H1 (cell line): ENCODE results near the gene CDKN3. TPM values are rescaled to one million over a fixed set of nuclear protein-coding genes. Genes with fewer than 3 reads are reported as not detected.

Source experiments
- CTCF ChIA-PET: fragments of 300-600 bp; sonication (Branson Sonifier 250); formaldehyde crosslinking; loops from one replicate; lab custom pipeline; 2021; ENCODE audit not compliant: partially characterized antibody; lab: Charles Lee
- POLR2A ChIA-PET: fragments of 300-600 bp; sonication (Branson Sonifier 250); formaldehyde crosslinking; loops from one replicate; lab custom pipeline; 2021; ENCODE audit warnings: inconsistent platforms; ENCODE audit not compliant: partially characterized antibody; lab: Charles Lee
- DNase-seq, 2 experiments: peaks; one replicate each; pipeline versions ENCODE4 v3.0.0 to v3.0.0-alpha.2; 2010 to 2022; ENCODE audit warnings: low spot score in 2 of 2, low read depth in 1 of 2, mixed read lengths in 1 of 2
- FAIRE-seq: peaks from 2 replicates; lab custom pipeline; 2011; peaks lifted over from hg19 to GRCh38; lab: Jason Lieb, UNC
- H2AFZ ChIP-seq: 2 replicates; pipeline ENCODE4 v1.8.1; 2012; ENCODE audit warnings: low read length, inconsistent platforms
- H2AK5ac ChIP-seq: 2 replicates; pipeline ENCODE4 v1.6.1; 2013; ENCODE audit warnings: low read depth, low read length
- H2BK120ac ChIP-seq: replicated peaks from 2 replicates; pipeline ENCODE3; 2013; ENCODE audit warnings: low read depth, low read length, inconsistent platforms
- H2BK12ac ChIP-seq: 2 replicates; pipeline ENCODE4 v1.6.1; 2013; ENCODE audit warnings: low read depth, low read length
- H2BK15ac ChIP-seq: 2 replicates; pipeline ENCODE4 v1.6.1; 2013; ENCODE audit warnings: low read length
- H2BK20ac ChIP-seq: 2 replicates; pipeline ENCODE4 v1.6.1; 2013; ENCODE audit warnings: low read length
- H2BK5ac ChIP-seq: 2 replicates; pipeline ENCODE4 v1.6.1; 2013; ENCODE audit warnings: low read depth, low read length
- H3K14ac ChIP-seq: 2 replicates; pipeline ENCODE4 v1.6.1; 2013; ENCODE audit warnings: inconsistent platforms; ENCODE audit not compliant: insufficient read length
- H3K18ac ChIP-seq: 2 replicates; pipeline ENCODE4 v1.6.1; 2013; ENCODE audit warnings: low read length; ENCODE audit errors: extremely low read depth
- H3K23ac ChIP-seq: 2 replicates; pipeline ENCODE4 v1.6.1; 2013; ENCODE audit warnings: inconsistent platforms; ENCODE audit not compliant: insufficient read length
- H3K23me2 ChIP-seq: 2 replicates; pipeline ENCODE4 v1.6.1; 2013; ENCODE audit warnings: low read depth, low read length
- H3K27ac ChIP-seq: 2 replicates; pipeline ENCODE4 v1.6.1; 2011; ENCODE audit warnings: low read depth, low read length, inconsistent platforms
- H3K27me3 ChIP-seq, 4 experiments: replicated peaks in 1 of 4; 1 replicate in 1 of 4; 2 replicates in 3 of 4; pipeline versions ENCODE4 v1.6.1 to v1.8.1; 2011 to 2013; ENCODE audit warnings: low read length in 3 of 4, mild to moderate bottlenecking in 3 of 4, inconsistent platforms in 2 of 4, mixed read lengths in 2 of 4, moderate library complexity in 1 of 4; ENCODE audit not compliant: control insufficient read depth in 3 of 4, insufficient read depth in 3 of 4; ENCODE audit errors: extremely low read depth in 1 of 4
- H3K36me3 ChIP-seq, 4 experiments: 2 replicates each; pipeline versions ENCODE4 v1.6.1 to v1.8.1; 2011 to 2013; ENCODE audit warnings: mild to moderate bottlenecking in 4 of 4, low read length in 3 of 4, moderate library complexity in 2 of 4, control low read depth in 1 of 4, inconsistent platforms in 1 of 4; ENCODE audit not compliant: insufficient read depth in 4 of 4, control insufficient read depth in 2 of 4
- H3K4ac ChIP-seq: replicated peaks from 2 replicates; pipeline ENCODE3; 2013; ENCODE audit warnings: low read length, low read depth, mixed read lengths, inconsistent platforms; ENCODE audit not compliant: insufficient read length
- H3K4me1 ChIP-seq, 4 experiments: replicated peaks in 1 of 4; 1 replicate in 1 of 4; 2 replicates in 3 of 4; pipeline versions ENCODE4 v1.6.1 to v1.8.1; 2011 to 2013; ENCODE audit warnings: low read length in 3 of 4, inconsistent platforms in 2 of 4, mixed read lengths in 1 of 4; ENCODE audit not compliant: insufficient read depth in 4 of 4, control insufficient read depth in 3 of 4
- H3K4me2 ChIP-seq, 2 experiments: 2 replicates each; pipeline versions ENCODE4 v1.6.1 to v1.8.1; 2011 to 2013; ENCODE audit warnings: low read depth in 2 of 2, low read length in 2 of 2, control low read depth in 1 of 2, inconsistent platforms in 1 of 2, mild to moderate bottlenecking in 1 of 2; ENCODE audit not compliant: insufficient read depth in 1 of 2
- H3K4me3 ChIP-seq, 4 experiments: fragments of 200-600, 300-600 bp in 1 of 4; sonication (generic), shearing (Covaris generic), sonication (Bioruptor Twin) in 1 of 4; 2 replicates each; pipeline versions ENCODE4 v1.5.1 to v1.8.1; 2011 to 2016; ENCODE audit warnings: low read length in 4 of 4, low read depth in 3 of 4, control low read depth in 2 of 4, inconsistent platforms in 2 of 4, mild to moderate bottlenecking in 2 of 4, mixed read lengths in 1 of 4, moderate library complexity in 1 of 4; ENCODE audit not compliant: insufficient read depth in 2 of 4; ENCODE audit errors: extremely low read depth in 1 of 4
- H3K56ac ChIP-seq: replicated peaks from 2 replicates; pipeline ENCODE3; 2013; ENCODE audit warnings: low read depth, mild to moderate bottlenecking, mixed read lengths, low read length, inconsistent platforms; ENCODE audit not compliant: insufficient read length
- H3K79me1 ChIP-seq: 2 replicates; pipeline ENCODE4 v1.6.1; 2013; ENCODE audit warnings: low read depth, low read length, control low read depth
- H3K79me2 ChIP-seq, 2 experiments: 2 replicates each; pipeline versions ENCODE4 v1.6.1 to v1.8.1; 2012 to 2013; ENCODE audit warnings: low read length in 2 of 2, mild to moderate bottlenecking in 2 of 2, inconsistent platforms in 1 of 2; ENCODE audit not compliant: insufficient read depth in 2 of 2, control insufficient read depth in 1 of 2
- H3K9ac ChIP-seq, 4 experiments: replicated peaks in 1 of 4; 1 replicate in 1 of 4; 2 replicates in 3 of 4; pipeline versions ENCODE4 v1.6.1 to v1.8.1; 2011 to 2013; ENCODE audit warnings: low read depth in 3 of 4, low read length in 3 of 4, control low read depth in 2 of 4, mild to moderate bottlenecking in 2 of 4, moderate library complexity in 2 of 4, inconsistent platforms in 1 of 4; ENCODE audit errors: extremely low read depth in 1 of 4
- H3K9me3 ChIP-seq, 2 experiments: 2 replicates each; pipeline versions ENCODE4 v1.6.1 to v1.8.1; 2012 to 2013; ENCODE audit warnings: mild to moderate bottlenecking in 2 of 2, moderate library complexity in 2 of 2, control low read depth in 1 of 2, inconsistent platforms in 1 of 2, low read depth in 1 of 2, low read length in 1 of 2, mixed read lengths in 1 of 2; ENCODE audit not compliant: insufficient read depth in 2 of 2
- H4K20me1 ChIP-seq, 2 experiments: replicated peaks in 1 of 2; 2 replicates each; pipeline versions ENCODE3 to v1.8.1; 2011 to 2013; ENCODE audit warnings: inconsistent platforms in 2 of 2, low read length in 2 of 2, mild to moderate bottlenecking in 1 of 2; ENCODE audit not compliant: insufficient read depth in 2 of 2, control insufficient read depth in 1 of 2
- H4K5ac ChIP-seq: 2 replicates; pipeline ENCODE4 v1.6.1; 2013; ENCODE audit warnings: low read length, low read depth, mixed read lengths, inconsistent platforms; ENCODE audit not compliant: insufficient read length
- H4K8ac ChIP-seq: 2 replicates; pipeline ENCODE4 v1.8.0; 2013; ENCODE audit warnings: mild to moderate bottlenecking, moderate library complexity, low read length, inconsistent platforms; ENCODE audit not compliant: insufficient read depth; ENCODE audit errors: extremely low read depth
- H4K91ac ChIP-seq: replicated peaks from 2 replicates; pipeline ENCODE3; 2013; ENCODE audit warnings: low read length, mixed read lengths, inconsistent platforms; ENCODE audit not compliant: insufficient read length
- CBX5 ChIP-seq: fragments of 300-800, 300-1000 bp; sonication (generic); IDR thresholded peaks from 2 replicates; pipeline ENCODE4 v1.7.1; 2016; ENCODE audit warnings: antibody characterized with exemption, low read length, low read depth
- EGR1 ChIP-seq: IDR thresholded peaks from 2 replicates; pipeline ENCODE4 v1.6.1; 2011; ENCODE audit warnings: low read depth, low read length, borderline replicate concordance
- MAFK ChIP-seq: IDR thresholded peaks from 2 replicates; pipeline ENCODE4 v1.6.1; 2012; ENCODE audit warnings: low read depth, mild to moderate bottlenecking, improper control_type of control experiment, low read length
- PHF8 ChIP-seq: fragments of 200-600 bp; sonication (generic); conservative IDR thresholded peaks from 2 replicates; pipeline ENCODE4 v1.7.1; 2012; ENCODE audit warnings: low read depth, mild to moderate bottlenecking, inconsistent platforms, low read length, moderate library complexity
- SIRT6 ChIP-seq: IDR thresholded peaks from one replicate; pipeline ENCODE4 v1.7.1; 2012; ENCODE audit warnings: low read length, inconsistent platforms
- TBP ChIP-seq: IDR thresholded peaks from 2 replicates; pipeline ENCODE4 v1.6.1; 2011; ENCODE audit warnings: low read depth, low read length, improper control_type of control experiment
- ZNF274 ChIP-seq: IDR thresholded peaks from 2 replicates; pipeline ENCODE4 v1.7.0; 2012; ENCODE audit warnings: low read length, borderline replicate concordance; ENCODE audit errors: extremely low read depth
- WGBS, 2 experiments: shearing (Covaris generic) in 1 of 2; methylation state at CpG; one replicate each; pipeline versions ENCODE4 v1.1.6 to v1.1.7; 2013 to 2015; ENCODE audit warnings: low lambda C conversion rate in 2 of 2, mixed read lengths in 2 of 2, inconsistent platforms in 1 of 2, low coverage in 1 of 2, missing lambda C conversion rate in 1 of 2; ENCODE audit not compliant: insufficient replicate concordance in 2 of 2, insufficient coverage in 1 of 2, insufficient read length in 1 of 2; ENCODE audit errors: extremely low coverage in 1 of 2, missing lambda C conversion rate in 1 of 2; 5-methylcytosine and 5-hydroxymethylcytosine counted together
- polyA plus RNA-seq, 7 experiments: library from polyadenylated mRNA; depleted of rRNA in 3 of 7; stranded (reverse) in 5 of 7; unstranded in 2 of 7; fragments of >200 nt in 5 of 7; fragments of 200-250 nt in 2 of 7; gene quantifications; 1 replicate in 5 of 7; 2 replicates in 1 of 7; 4 replicates in 1 of 7; pipeline versions ENCODE4 v1.2.1 to v1.2.3, GENCODE V29; 2011 to 2013; ENCODE audit warnings: missing spikeins in 2 of 7, mixed read lengths in 2 of 7
- total RNA-seq: library from RNA; stranded (reverse); fragmentation: NEBNext Ultra II Directional; extraction: Animal tissue kit (Norgen Biotek cat#: 25700); gene quantifications from 2 replicates; pipeline ENCODE4 v1.2.1, GENCODE V29; 2021
- TF ChIP-seq, protein P1 (sequence below): IDR thresholded peaks from 2 replicates; pipeline ENCODE4 v1.6.1; 2011; ENCODE audit warnings: low read depth, mild to moderate bottlenecking, low read length; ENCODE audit not compliant: insufficient read depth
- TF ChIP-seq, protein P2 (sequence below), 3 experiments: IDR thresholded peaks; 1 replicate in 2 of 3; 2 replicates in 1 of 3; pipeline versions ENCODE4 v1.5.1 to v1.6.1; 2011; ENCODE audit warnings: low read length in 3 of 3, mild to moderate bottlenecking in 3 of 3, inconsistent platforms in 2 of 3, low read depth in 1 of 3, moderate library complexity in 1 of 3; ENCODE audit not compliant: insufficient read depth in 1 of 3; ENCODE audit errors: control extremely low read depth in 1 of 3
- TF ChIP-seq, protein P3 (sequence below): IDR thresholded peaks from 2 replicates; pipeline ENCODE4 v1.6.1; 2012; ENCODE audit warnings: inconsistent platforms

Gene CDKN3
- total and polyA plus RNA-seq, 2 of the 8 experiments (the other 6 are each of a cell fraction or from before 2014, with no cell fraction given) = 43.5 to 48.3 TPM

DNA sequence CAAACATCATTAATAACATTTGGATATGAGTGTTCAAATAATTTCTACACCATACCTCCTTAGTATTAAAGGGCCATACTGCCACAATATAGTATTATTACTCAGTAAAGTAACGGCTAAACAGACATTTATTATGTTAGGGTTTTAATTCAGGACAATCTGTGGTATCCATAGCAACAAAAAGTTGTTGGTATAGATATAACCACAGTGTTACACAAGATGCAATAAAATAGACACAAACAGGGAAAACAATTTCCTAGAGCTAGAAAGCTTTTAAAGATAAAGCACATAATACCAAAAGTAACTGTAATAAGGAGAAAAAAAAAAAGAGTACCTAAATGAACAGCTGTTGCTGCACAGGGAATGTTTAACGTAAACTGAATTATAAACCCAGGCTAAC is 28.3 kb downstream of the CDKN3 start:
- Histone ChIP-seq H4K20me1 (peaks cover 0 to 5% of the 10 kb centered on the region in 2 experiments), H3K4ac (no peak overlapping the region), H3K4me3 (no peak overlapping the region), H2BK12ac (no peak overlapping the region), H3K79me2 (peaks cover 0 to 5% of the 10 kb centered on the region in 2 experiments; a peak in 1 of 4 replicates), H3K4me2 (no peak overlapping the region), H4K5ac (no peak overlapping the region), H3K56ac (no peak overlapping the region), H3K9ac (no peak overlapping the region; a peak in 2 of 7 replicates), H2BK20ac (no peak overlapping the region), H3K36me3 (peaks cover 6 to 48% (median 25%) of the 10 kb centered on the region in 4 experiments; a peak in 7 of 8 replicates), H3K18ac (no peak overlapping the region), H3K27me3 (no peaks in the 10 kb centered on the region), H4K91ac (no peak overlapping the region), H3K14ac (no peak overlapping the region), H3K27ac (no peak overlapping the region), H3K23me2 (no peaks in the 10 kb centered on the region), H2BK120ac (no peak overlapping the region), H2AK5ac (no peak overlapping the region), H3K4me1 (no peaks in the 10 kb centered on the region), H2BK5ac (no peak overlapping the region), H3K23ac (no peak overlapping the region), H2BK15ac (no peak overlapping the region), H3K79me1 (0 out of 2 replicates have a peak, but pooled peaks cover 2% of the 10 kb centered on the region), H4K8ac (no peak overlapping the region), H3K9me3 (no peaks in the 10 kb centered on the region), H2AFZ (no peak overlapping the region)
- no peak for FAIRE-seq
- WGBS, 2 experiments = 94% methylated on average over 2 of the region's 2 CpGs; no CpG with 5 or more reads in 1 of the 2 experiments
- POLR2A ChIA-PET = interaction anchor here (1.3 to 2.4 kb wide), 2 partner anchors 10 to 28 kb away, joined by 5 to 7 read pairs; partner anchors contain the start of gene CDKN3
- DNase-seq = no peak
- CTCF ChIA-PET = interaction anchor here (0.6 to 3.2 kb wide), 5 partner anchors 10 to 58 kb away, joined by 3 to 12 read pairs (median 7); no protein-coding TSS in a partner anchor
- TF ChIP-seq, protein P1, sequence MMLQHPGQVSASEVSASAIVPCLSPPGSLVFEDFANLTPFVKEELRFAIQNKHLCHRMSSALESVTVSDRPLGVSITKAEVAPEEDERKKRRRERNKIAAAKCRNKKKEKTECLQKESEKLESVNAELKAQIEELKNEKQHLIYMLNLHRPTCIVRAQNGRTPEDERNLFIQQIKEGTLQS = no peak
- TF ChIP-seq PHF8 (no peak), EGR1 (no peak), TBP (no peak), SIRT6 (no peak), ZNF274 (no peak), CBX5 (no peak), MAFK (no peak)
- TF ChIP-seq, protein P2, sequence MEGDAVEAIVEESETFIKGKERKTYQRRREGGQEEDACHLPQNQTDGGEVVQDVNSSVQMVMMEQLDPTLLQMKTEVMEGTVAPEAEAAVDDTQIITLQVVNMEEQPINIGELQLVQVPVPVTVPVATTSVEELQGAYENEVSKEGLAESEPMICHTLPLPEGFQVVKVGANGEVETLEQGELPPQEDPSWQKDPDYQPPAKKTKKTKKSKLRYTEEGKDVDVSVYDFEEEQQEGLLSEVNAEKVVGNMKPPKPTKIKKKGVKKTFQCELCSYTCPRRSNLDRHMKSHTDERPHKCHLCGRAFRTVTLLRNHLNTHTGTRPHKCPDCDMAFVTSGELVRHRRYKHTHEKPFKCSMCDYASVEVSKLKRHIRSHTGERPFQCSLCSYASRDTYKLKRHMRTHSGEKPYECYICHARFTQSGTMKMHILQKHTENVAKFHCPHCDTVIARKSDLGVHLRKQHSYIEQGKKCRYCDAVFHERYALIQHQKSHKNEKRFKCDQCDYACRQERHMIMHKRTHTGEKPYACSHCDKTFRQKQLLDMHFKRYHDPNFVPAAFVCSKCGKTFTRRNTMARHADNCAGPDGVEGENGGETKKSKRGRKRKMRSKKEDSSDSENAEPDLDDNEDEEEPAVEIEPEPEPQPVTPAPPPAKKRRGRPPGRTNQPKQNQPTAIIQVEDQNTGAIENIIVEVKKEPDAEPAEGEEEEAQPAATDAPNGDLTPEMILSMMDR (IDR thresholded peaks at IDR 0.05; ENCODE audit: control extremely low read depth in 1 of 3, insufficient read depth in 1 of 3, low read depth in 1 of 3, low read length in 3 of 3) = no peak
- TF ChIP-seq, protein P3, sequence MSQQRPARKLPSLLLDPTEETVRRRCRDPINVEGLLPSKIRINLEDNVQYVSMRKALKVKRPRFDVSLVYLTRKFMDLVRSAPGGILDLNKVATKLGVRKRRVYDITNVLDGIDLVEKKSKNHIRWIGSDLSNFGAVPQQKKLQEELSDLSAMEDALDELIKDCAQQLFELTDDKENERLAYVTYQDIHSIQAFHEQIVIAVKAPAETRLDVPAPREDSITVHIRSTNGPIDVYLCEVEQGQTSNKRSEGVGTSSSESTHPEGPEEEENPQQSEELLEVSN = no peak
